Gastroesophageal sphincter (tissue), 4 donors: ENCODE data around the gene ZNF91. TPM values are rescaled to one million over a fixed set of nuclear protein-coding genes. Genes with fewer than 3 reads are reported as not detected.
A peak's percentile ranks its signal among the peaks of the same experiment; 100 is the strongest.

Experiments used
- ATAC-seq: fragments of 150-250 bp; one replicate; pipeline ENCODE4 v1.9.1; 2016; ENCODE audit warnings: mild to moderate bottlenecking, moderate library complexity
- H3K27ac ChIP-seq, 4 donors: fragments of 200-600 bp; sonication (generic) in 3 of 4; 1 replicate in 3 of 4; 2 replicates in 1 of 4; pipeline ENCODE4 v1.5.1; 2016 to 2019
- H3K27me3 ChIP-seq: fragments of 200-600 bp; sonication (generic); one replicate; pipeline ENCODE4 v1.5.1; 2019
- H3K36me3 ChIP-seq, 2 donors: fragments of 200-600 bp; sonication (generic); one replicate each; pipeline ENCODE4 v1.5.1; 2019; ENCODE audit warnings: control low read depth in 1 of 2
- H3K4me1 ChIP-seq, 3 donors: fragments of 200-600 bp; sonication (generic); 1 replicate in 2 of 3; 2 replicates in 1 of 3; pipeline ENCODE4 v1.5.1; 2016 to 2019; ENCODE audit warnings: control low read depth in 2 of 3
- H3K4me3 ChIP-seq, 2 donors: fragments of 200-600 bp; sonication (generic); one replicate each; pipeline ENCODE4 v1.5.1; 2019; ENCODE audit warnings: mild to moderate bottlenecking in 1 of 2, moderate library complexity in 1 of 2
- H3K9me3 ChIP-seq, 3 donors: fragments of 200-600 bp; sonication (generic); one replicate each; pipeline ENCODE4 v1.5.1; 2017 to 2019; ENCODE audit warnings: control low read depth in 2 of 3
- EP300 ChIP-seq: sonication (generic); formaldehyde crosslinking; IDR thresholded peaks from one replicate; pipeline ENCODE4 v1.6.1; 2017; ENCODE audit warnings: antibody characterized with exemption, mild to moderate bottlenecking
- POLR2A ChIP-seq, 2 donors: fragments of 450-650 bp; IDR thresholded peaks; one replicate each; pipeline ENCODE4 v1.6.1; 2017; ENCODE audit warnings: antibody characterized with exemption in 2 of 2, mild to moderate bottlenecking in 2 of 2, moderate library complexity in 1 of 2
- POLR2AphosphoS5 ChIP-seq: sonication (generic); formaldehyde crosslinking; IDR thresholded peaks from one replicate; pipeline ENCODE4 v1.6.1; 2017; ENCODE audit warnings: antibody characterized with exemption
- WGBS, 2 donors: methylation state at CpG; one replicate each; pipeline ENCODE4 v1.1.5; 2018; ENCODE audit warnings: low coverage in 1 of 2; 5-methylcytosine and 5-hydroxymethylcytosine counted together
- total RNA-seq, 4 donors: library from RNA; depleted of rRNA; stranded (reverse); fragments of >200 nt; gene quantifications; one replicate each; pipeline ENCODE4 v1.1.0, GENCODE V29; 2016
- TF ChIP-seq, protein P1 (sequence below), 4 experiments: fragments of 200-600 bp in 2 of 4; fragments of 450-650 bp in 2 of 4; sonication (generic) in 1 of 4; IDR thresholded peaks; one replicate each; pipeline ENCODE4 v1.5.1; 2017 to 2019; ENCODE audit warnings: antibody characterized with exemption in 4 of 4, mild to moderate bottlenecking in 2 of 4, moderate library complexity in 2 of 4

ZNF91 gene
- total RNA-seq, 4 donors from 2014 or later: 19.6 to 72.2 (median 36.7) TPM

DNA sequence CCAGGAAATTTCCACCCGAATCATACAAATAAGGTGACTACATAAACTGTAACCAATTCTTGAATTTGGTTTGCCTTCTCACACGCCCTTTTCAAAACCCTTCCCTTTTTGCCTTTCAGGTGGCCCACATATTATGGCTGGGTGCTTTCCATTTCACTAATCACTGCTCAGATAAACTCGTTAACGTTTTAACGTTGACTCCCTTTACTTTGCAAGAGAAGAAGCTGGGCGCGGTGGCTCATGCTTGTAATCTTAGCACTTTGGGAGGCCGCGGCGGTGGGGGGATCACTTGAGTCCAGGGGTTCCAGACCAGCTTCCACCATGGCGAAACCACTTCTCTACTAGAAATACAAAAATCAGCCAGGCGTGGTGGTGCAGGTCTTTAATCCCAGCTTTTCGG, 19.8 kb upstream of the ZNF91 start:
- Histone ChIP-seq H3K36me3 (no peaks in the 10 kb centered on the region), H3K27me3 (peaks cover 35% of the 10 kb centered on the region), H3K4me3 (peak overlapping the region in 1 of 2 donors; percentile 46), H3K27ac (no peak overlapping the region), H3K9me3 (no peaks in the 10 kb centered on the region), H3K4me1 (peaks cover 0 to 14% (median 7%) of the 10 kb centered on the region in 3 donors)
- no peak for ATAC-seq
- TF ChIP-seq POLR2A (IDR thresholded peaks at IDR 0.05): no peak
- TF ChIP-seq POLR2AphosphoS5: no peak
- TF ChIP-seq, protein P1, sequence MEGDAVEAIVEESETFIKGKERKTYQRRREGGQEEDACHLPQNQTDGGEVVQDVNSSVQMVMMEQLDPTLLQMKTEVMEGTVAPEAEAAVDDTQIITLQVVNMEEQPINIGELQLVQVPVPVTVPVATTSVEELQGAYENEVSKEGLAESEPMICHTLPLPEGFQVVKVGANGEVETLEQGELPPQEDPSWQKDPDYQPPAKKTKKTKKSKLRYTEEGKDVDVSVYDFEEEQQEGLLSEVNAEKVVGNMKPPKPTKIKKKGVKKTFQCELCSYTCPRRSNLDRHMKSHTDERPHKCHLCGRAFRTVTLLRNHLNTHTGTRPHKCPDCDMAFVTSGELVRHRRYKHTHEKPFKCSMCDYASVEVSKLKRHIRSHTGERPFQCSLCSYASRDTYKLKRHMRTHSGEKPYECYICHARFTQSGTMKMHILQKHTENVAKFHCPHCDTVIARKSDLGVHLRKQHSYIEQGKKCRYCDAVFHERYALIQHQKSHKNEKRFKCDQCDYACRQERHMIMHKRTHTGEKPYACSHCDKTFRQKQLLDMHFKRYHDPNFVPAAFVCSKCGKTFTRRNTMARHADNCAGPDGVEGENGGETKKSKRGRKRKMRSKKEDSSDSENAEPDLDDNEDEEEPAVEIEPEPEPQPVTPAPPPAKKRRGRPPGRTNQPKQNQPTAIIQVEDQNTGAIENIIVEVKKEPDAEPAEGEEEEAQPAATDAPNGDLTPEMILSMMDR (IDR thresholded peaks at IDR 0.05): no peak
- TF ChIP-seq EP300: no peak
- 19 to 80% methylated on average over 2 to 10 of the region's 13 CpGs for WGBS, 2 donors

- peaks cover 0 to 3% (median 1%) of the 10 kb centered on the region in 3 donors for H3K4me1 ChIP-seq
- H3K27ac ChIP-seq: no peak overlapping the region
- H3K36me3 ChIP-seq: no peaks in the 10 kb centered on the region
- no peak for TF ChIP-seq POLR2A (IDR thresholded peaks at IDR 0.05)
- TF ChIP-seq, protein P1 (IDR thresholded peaks at IDR 0.05): no peak
- no peak for TF ChIP-seq EP300
- no peak for TF ChIP-seq POLR2AphosphoS5
- H3K9me3 ChIP-seq: no peaks in the 10 kb centered on the region
- H3K4me3 ChIP-seq: no peak overlapping the region
- ATAC-seq: no peak
- WGBS, 2 donors: 42 to 56% methylated on average over 1 of the region's 1 CpG
- peaks cover 12% of the 10 kb centered on the region for H3K27me3 ChIP-seq
Observed at GRCh38 chr19:23410155-23410554, 14.9 kb upstream of the ZNF91 start.

- Histone ChIP-seq H3K27me3 (peaks cover 6% of the 10 kb centered on the region), H3K36me3 (no peaks in the 10 kb centered on the region), H3K4me3 (no peak overlapping the region), H3K9me3 (no peaks in the 10 kb centered on the region), H3K4me1 (no peaks in the 10 kb centered on the region), H3K27ac (no peak overlapping the region)
- TF ChIP-seq EP300 (no peak), POLR2A (IDR thresholded peaks at IDR 0.05) (no peak), POLR2AphosphoS5 (no peak)
- TF ChIP-seq, protein P1 (IDR thresholded peaks at IDR 0.05): no peak
- WGBS, 2 donors: 73 to 80% methylated on average over 2 to 12 of the region's 21 CpGs
- ATAC-seq: no peak
Observed at GRCh38 chr19:23409392-23410048, 14.2 kb upstream of the ZNF91 start.

DNA sequence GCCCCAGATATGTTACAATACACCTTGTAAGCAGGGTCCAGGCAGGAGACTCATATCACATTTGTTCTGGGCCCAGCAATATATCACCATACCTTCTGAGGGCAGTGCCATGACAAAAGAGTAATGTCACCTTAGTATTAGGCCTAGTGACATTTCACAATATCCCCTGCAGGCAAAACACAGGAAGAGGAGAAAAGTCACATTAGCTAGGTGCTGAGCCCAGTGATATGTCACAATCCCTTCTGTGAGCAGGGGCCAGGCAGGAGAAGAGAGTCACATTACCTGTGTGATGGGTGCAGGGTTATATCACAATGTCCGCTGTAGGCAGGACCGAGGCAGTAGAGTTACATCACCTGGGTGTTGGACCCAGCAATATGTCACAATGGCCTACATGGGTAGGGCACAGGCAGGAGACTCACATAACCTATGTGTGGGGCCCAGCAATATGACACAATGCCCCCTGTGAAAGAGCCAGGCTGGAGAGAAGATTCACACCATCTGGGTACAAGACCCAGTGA, 12.4 kb upstream of the ZNF91 start:
- TF ChIP-seq EP300 (no peak), POLR2A (IDR thresholded peaks at IDR 0.05) (no peak), POLR2AphosphoS5 (no peak)
- TF ChIP-seq, protein P1 (IDR thresholded peaks at IDR 0.05): no peak
- no peaks in the 10 kb centered on the region for H3K4me1 ChIP-seq
- H3K27me3 ChIP-seq: no peaks in the 10 kb centered on the region
- no peak for ATAC-seq
- no peak overlapping the region for H3K4me3 ChIP-seq
- H3K9me3 ChIP-seq: no peaks in the 10 kb centered on the region
- no peak overlapping the region for H3K27ac ChIP-seq
- H3K36me3 ChIP-seq: no peaks in the 10 kb centered on the region
- WGBS, 2 donors: 100% methylated on average over 2 of the region's 2 CpGs; no CpG with 5 or more reads in 1 of the 2 donors

GRCh38 chr19:23406721-23407120, 11.4 kb upstream of the ZNF91 start:
- H3K4me3 ChIP-seq: no peak overlapping the region
- H3K9me3 ChIP-seq: no peaks in the 10 kb centered on the region
- H3K27ac ChIP-seq: no peak overlapping the region
- 100% methylated on average over 1 to 3 of the region's 3 CpGs for WGBS, 2 donors
- H3K4me1 ChIP-seq: no peaks in the 10 kb centered on the region
- H3K36me3 ChIP-seq: no peaks in the 10 kb centered on the region
- ATAC-seq: no peak
- H3K27me3 ChIP-seq: no peaks in the 10 kb centered on the region
- TF ChIP-seq, protein P1 (IDR thresholded peaks at IDR 0.05): no peak
- TF ChIP-seq EP300 (no peak), POLR2A (IDR thresholded peaks at IDR 0.05) (no peak), POLR2AphosphoS5 (no peak)
